Aorta (tissue), 5 donors: ENCODE data around the gene PPP2R3B. TPM values are rescaled to one million over a fixed set of nuclear protein-coding genes. Genes with fewer than 3 reads are reported as not detected.

Experiments used
- ATAC-seq: fragments of 200-7000 bp; cut with Tn5 transposase; one replicate; pipeline ENCODE4 v1.9.1; 2022; ENCODE audit warnings: moderate library complexity; ENCODE audit not compliant: low FRiP score
- DNase-seq, 2 donors: peaks; one replicate each; pipeline ENCODE4 v3.0.0-alpha.2; 2020
- H3K27ac ChIP-seq, 2 donors: one replicate each; pipeline ENCODE4 v1.5.1; 2013; ENCODE audit warnings: low read length in 2 of 2, mild to moderate bottlenecking in 2 of 2, moderate library complexity in 2 of 2, control low read depth in 1 of 2, inconsistent platforms in 1 of 2, low read depth in 1 of 2
- H3K27me3 ChIP-seq, 2 donors: one replicate each; pipeline ENCODE4 v1.6.1; 2013; ENCODE audit warnings: control low read depth in 1 of 2, low read length in 1 of 2, mild to moderate bottlenecking in 1 of 2, moderate library complexity in 1 of 2; ENCODE audit not compliant: insufficient read depth in 2 of 2, control insufficient read depth in 1 of 2
- H3K36me3 ChIP-seq, 2 donors: one replicate each; pipeline ENCODE4 v1.6.1; 2013; ENCODE audit warnings: control low read depth in 1 of 2, low read length in 1 of 2, mild to moderate bottlenecking in 1 of 2; ENCODE audit not compliant: insufficient read depth in 2 of 2, control insufficient read depth in 1 of 2
- H3K4me1 ChIP-seq, 2 donors: one replicate each; pipeline ENCODE4 v1.6.1; 2013; ENCODE audit warnings: low read length in 2 of 2, control low read depth in 1 of 2, mild to moderate bottlenecking in 1 of 2, moderate library complexity in 1 of 2; ENCODE audit not compliant: insufficient read depth in 2 of 2, control insufficient read depth in 1 of 2
- H3K4me3 ChIP-seq, 2 donors: one replicate each; pipeline ENCODE4 v1.5.1; 2013; ENCODE audit warnings: low read length in 2 of 2, control low read depth in 1 of 2, mild to moderate bottlenecking in 1 of 2
- H3K9me3 ChIP-seq: one replicate; pipeline ENCODE4 v1.6.1; 2013; ENCODE audit warnings: mild to moderate bottlenecking, low read length; ENCODE audit not compliant: control insufficient read depth
- WGBS, 2 donors: extraction: QIAGEN DNeasy Blood & Tissue Kit; methylation state at CpG; one replicate each; pipeline ENCODE4 v1.1.7; 2013; 5-methylcytosine and 5-hydroxymethylcytosine counted together
- intact Hi-C, 2 donors: fragments of 100-400 bp; cut with DNase I; formaldehyde crosslinking; loops; one replicate each; pipeline versions ENCODE4 v1.14.2 to v1.15.0; 2022
- polyA plus RNA-seq, 2 donors: library from polyadenylated mRNA; stranded (reverse); fragments of 200-250 nt; gene quantifications; one replicate each; pipeline ENCODE4 v1.2.3, GENCODE V29; 2013
- total RNA-seq, 2 donors: library from RNA; stranded (reverse); fragmentation: NEBNext Ultra II Directional; extraction: Animal tissue kit (Norgen Biotek cat#: 25700); gene quantifications; one replicate each; pipeline ENCODE4 v1.2.1, GENCODE V29; 2021
- donor health status: healthy with polysubstance abuse.
- donor health status: Bipolar disorder and iron deficiency.
- donor health status: DM: no; HTN: no; CAD: no.
- donor health status: DM: no; HTN: no; CAD: no.
- donor health status: DM: yes; HTN: yes; CAD: no.

The PPP2R3B gene
- total and polyA plus RNA-seq, 4 donors: 3.1 to 41.8 (median 13.4) TPM

DNA sequence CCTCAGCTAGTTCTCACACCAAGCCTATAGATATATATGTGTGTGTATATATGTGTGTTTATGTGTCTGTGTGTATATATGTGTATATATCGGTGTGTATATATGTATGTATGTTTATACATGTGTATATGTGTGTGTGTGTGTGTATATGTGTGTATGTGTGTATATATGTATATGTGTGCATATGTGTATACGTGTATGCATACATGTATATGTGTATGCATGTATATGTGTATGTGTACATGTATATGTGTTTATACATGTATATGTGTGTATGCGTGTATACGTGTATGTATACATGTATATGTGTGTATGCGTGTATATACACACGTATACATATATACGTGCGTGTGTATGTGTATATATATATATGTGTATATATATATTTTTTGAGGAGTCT lies 86.4 kb downstream of the PPP2R3B start:
- H3K4me1 ChIP-seq: no peaks in the 10 kb centered on the region
- ATAC-seq (no peak), DNase-seq (no peak)
- 89 to 95% methylated on average over 8 of the region's 8 CpGs for WGBS, 2 donors
- H3K27ac ChIP-seq: no peak overlapping the region
- H3K27me3 ChIP-seq: no peaks in the 10 kb centered on the region
- intact Hi-C loops: no loop called here
- H3K36me3 ChIP-seq: peaks cover 0 to 2% of the 10 kb centered on the region in 2 donors
- no peak overlapping the region for H3K4me3 ChIP-seq
- no peaks in the 10 kb centered on the region for H3K9me3 ChIP-seq

DNA sequence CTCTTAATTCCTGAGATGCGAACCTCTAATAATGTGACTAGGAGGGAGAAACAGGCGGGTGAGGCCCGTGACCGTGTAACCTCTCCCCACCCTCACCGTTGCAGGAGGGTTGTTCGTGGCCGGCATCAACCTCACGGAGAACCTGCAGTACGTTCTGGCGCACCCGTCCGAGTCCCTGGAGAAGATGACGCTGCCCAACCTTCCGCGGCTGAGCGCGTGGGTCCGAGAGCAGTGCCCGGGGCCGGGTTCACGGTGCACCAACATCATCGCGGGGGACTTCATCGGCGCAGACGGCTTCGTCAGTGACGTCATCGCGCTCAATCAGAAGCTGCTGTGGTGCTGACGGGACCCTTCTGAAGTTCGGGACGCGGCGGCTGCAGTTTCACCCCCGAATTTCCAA lies 87.7 kb downstream of the PPP2R3B start:
- Histone ChIP-seq H3K27me3 (no peaks in the 10 kb centered on the region), H3K9me3 (no peaks in the 10 kb centered on the region), H3K36me3 (peaks cover 0 to 2% of the 10 kb centered on the region in 2 donors), H3K4me1 (no peaks in the 10 kb centered on the region), H3K27ac (no peak overlapping the region), H3K4me3 (no peak overlapping the region)
- no peak for ATAC-seq
- WGBS, 2 donors: 97 to 99% methylated on average over 36 of the region's 36 CpGs
- intact Hi-C loops: no loop called here
- peak; percentile 46 to 70 for DNase-seq

DNA sequence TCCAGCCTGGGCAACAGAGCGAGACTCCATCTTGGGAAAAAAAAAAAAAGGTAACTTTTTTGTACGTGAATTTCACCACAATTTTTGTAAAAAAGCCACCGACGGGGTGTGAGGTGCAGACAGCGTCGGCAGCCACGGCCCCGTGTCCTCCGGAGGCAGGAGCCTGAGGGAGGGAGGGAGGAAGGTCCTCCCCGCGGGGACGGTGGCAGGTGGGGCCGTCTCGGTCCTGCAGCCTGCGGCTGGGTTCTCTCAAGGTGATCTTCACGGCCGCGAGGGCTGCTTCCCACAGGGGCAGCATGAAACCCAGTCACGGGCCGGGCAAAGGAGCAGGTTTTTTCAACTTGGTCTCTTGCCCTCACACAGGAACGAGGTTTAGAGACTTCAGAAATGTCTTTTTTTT lies 91.6 kb downstream of the PPP2R3B start:
- intact Hi-C loops: no loop called here
- Histone ChIP-seq H3K27me3 (no peaks in the 10 kb centered on the region), H3K4me1 (no peaks in the 10 kb centered on the region), H3K36me3 (peaks cover 0 to 2% of the 10 kb centered on the region in 2 donors), H3K27ac (no peak overlapping the region), H3K4me3 (no peak overlapping the region), H3K9me3 (no peaks in the 10 kb centered on the region)
- WGBS, 2 donors: 96% methylated on average over 21 of the region's 21 CpGs
- DNase-seq (peak; percentile 20 to 69), ATAC-seq (no peak)

DNA sequence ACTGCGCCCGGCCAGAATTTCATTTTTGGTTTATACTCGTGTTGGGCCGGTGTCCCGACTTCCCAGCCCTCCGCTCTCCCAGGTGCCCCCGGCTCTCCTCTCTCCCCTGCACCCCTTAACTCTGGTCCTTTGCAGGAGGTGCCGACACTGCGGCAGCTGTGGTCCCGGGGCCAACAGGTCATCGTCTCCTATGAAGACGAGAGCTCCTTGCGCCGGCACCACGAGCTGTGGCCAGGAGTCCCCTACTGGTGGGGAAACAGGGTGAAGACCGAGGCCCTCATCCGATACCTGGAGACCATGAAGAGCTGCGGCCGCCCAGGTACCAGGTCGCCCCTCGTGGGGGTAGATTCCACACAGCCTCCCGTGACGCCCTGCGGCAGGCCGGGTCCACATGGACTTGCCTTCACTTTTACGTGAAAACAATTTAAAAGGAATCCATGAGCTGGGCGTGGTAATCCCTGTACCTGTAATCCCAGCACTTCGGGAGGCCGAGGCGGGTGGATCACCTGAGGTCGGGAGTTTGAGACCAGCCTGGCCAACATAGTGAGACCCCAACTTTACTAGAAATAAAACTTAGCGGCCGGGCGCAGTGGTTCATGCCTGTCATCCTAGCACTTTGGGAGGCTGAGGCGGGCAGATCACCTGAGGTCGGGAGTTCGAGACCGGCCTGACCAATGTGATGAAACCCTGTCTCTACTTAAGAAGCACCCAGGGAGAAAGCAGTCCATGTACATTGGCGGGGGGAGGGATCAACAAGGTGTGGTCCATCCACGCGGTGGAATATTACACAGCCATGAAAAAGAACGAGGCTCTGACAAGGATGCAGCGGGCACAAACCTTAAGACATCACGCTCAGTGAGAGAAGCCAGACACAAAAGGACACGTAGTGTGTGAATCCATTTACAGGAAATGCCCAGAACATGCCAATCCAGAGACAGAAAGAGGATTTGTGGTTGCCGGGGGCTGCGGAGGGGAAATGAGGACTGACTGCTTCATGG lies 93.5 kb downstream of the PPP2R3B start:
- ATAC-seq (no peak), DNase-seq (peak; percentile 42 to 55)
- 98% methylated on average over 47 of the region's 47 CpGs for WGBS, 2 donors
- H3K4me1 ChIP-seq: no peaks in the 10 kb centered on the region
- H3K4me3 ChIP-seq: no peak overlapping the region
- H3K9me3 ChIP-seq: no peaks in the 10 kb centered on the region
- intact Hi-C loops: no loop called here
- H3K36me3 ChIP-seq: no peaks in the 10 kb centered on the region
- no peaks in the 10 kb centered on the region for H3K27me3 ChIP-seq
- no peak overlapping the region for H3K27ac ChIP-seq

DNA sequence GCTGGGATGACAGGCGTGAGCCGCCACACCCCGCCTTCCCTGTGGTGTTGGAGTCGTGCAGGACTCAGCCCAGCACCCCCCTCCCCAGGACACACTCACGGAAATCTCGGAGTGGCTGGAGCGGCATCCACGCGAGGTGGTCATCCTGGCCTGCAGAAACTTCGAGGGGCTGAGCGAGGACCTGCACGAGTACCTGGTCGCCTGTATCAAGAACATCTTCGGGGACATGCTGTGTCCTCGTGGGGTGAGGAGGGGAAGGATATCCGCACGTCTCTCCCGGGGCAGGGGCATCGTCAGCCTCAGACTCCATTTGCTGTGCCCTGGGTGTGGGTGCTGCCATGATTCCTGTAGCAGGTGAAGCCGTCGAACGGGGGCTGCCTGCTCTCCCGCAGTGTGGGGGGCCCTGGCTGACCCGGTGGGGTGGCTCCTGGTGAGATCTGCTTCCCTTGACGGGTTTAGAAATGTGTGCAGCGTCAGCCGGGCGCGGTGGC lies 95.3 kb downstream of the PPP2R3B start:
- no peaks in the 10 kb centered on the region for H3K9me3 ChIP-seq
- no peak overlapping the region for H3K27ac ChIP-seq
- intact Hi-C loops: no loop called here
- H3K4me3 ChIP-seq: no peak overlapping the region
- no peaks in the 10 kb centered on the region for H3K27me3 ChIP-seq
- WGBS, 2 donors: 97 to 98% methylated on average over 29 of the region's 29 CpGs
- ATAC-seq (no peak), DNase-seq (peak; percentile 44 to 67)
- no peaks in the 10 kb centered on the region for H3K4me1 ChIP-seq
- H3K36me3 ChIP-seq: no peaks in the 10 kb centered on the region

DNA sequence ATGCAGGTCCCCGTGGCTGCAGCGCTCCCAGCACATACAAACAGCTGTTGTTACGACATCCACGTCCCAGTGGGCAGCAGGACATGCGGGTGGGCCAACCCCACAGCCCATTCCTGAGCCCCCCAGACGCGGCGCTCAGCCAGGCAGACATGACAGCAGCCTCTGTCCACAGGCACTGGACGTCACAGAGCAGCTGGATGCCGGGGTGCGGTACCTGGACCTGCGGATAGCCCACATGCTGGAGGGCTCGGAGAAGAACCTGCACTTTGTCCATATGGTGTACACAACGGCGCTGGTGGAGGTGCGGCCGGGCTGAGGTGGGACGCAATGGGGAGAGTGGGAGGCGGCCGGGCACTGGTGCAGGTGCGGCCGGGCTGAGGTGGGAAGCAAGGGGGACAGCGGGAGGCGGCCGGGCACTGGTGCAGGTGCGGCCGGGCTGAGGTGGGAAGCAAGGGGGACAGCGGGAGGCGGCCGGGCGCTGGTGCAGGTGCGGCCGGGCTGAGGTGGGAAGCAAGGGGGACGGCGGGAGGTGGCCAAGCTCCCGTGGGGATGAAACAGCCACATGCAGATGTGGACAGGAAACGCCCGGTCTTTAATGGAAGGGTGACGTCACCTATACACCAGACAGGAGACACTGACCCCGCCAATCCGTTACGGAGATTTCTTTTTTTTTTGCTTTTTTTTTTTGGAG lies 96.1 kb downstream of the PPP2R3B start:
- Histone ChIP-seq H3K4me1 (no peaks in the 10 kb centered on the region), H3K27ac (no peak overlapping the region), H3K4me3 (no peak overlapping the region), H3K9me3 (no peaks in the 10 kb centered on the region), H3K36me3 (no peaks in the 10 kb centered on the region), H3K27me3 (no peaks in the 10 kb centered on the region)
- WGBS, 2 donors: 95 to 96% methylated on average over 41 to 42 of the region's 42 CpGs
- intact Hi-C loops: no loop called here
- DNase-seq: peak; percentile 24 to 67
- ATAC-seq: no peak

DNA sequence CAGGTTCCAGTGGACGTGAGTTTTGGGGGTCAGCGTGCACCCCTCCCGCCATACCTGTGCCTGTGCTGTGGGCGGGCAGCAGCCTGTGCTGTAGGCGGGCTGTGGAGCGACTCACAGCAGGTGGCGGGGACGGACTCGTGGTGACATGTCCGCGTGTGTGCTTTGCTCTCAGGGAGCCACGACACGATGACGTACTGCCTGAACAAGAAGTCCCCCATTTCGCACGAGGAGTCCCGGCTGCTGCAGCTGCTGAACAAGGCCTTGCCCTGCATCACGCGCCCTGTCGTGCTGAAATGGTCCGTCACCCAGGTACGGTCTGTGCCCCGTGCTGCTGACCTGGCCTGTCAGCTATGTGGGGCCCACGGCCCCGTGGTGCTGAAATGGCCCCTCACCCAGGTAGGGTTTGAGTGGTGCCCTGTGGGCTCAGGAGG lies 98.1 kb downstream of the PPP2R3B start:
- peak; percentile 26 to 74 for DNase-seq
- WGBS, 2 donors: 96 to 98% methylated on average over 25 of the region's 25 CpGs
- ATAC-seq: no peak
- H3K36me3 ChIP-seq: no peaks in the 10 kb centered on the region
- no peak overlapping the region for H3K4me3 ChIP-seq
- H3K9me3 ChIP-seq: no peaks in the 10 kb centered on the region
- no peaks in the 10 kb centered on the region for H3K4me1 ChIP-seq
- no peak overlapping the region for H3K27ac ChIP-seq
- H3K27me3 ChIP-seq: no peaks in the 10 kb centered on the region
- intact Hi-C loops: no loop called here

DNA sequence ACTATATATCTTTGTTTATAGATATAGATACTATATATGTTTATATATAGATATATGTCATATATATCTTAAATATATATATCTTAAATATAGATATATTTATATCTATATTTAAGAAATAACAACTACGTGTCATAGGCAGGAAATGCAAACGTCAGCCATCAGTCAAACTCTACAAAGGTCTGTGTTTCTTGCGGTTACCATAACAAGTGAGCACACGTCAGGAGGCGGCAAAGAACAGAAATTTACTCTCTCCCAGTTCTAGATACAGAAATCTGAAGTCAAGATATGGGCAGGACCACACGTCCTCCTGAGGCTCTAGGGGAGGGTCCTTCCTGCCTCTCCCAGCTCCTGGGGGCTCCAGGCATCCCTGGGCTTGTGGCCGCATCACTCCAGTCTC lies 99.0 kb downstream of the PPP2R3B start:
- Histone ChIP-seq H3K27ac (no peak overlapping the region), H3K4me3 (no peak overlapping the region), H3K36me3 (no peaks in the 10 kb centered on the region), H3K4me1 (no peaks in the 10 kb centered on the region), H3K27me3 (no peaks in the 10 kb centered on the region), H3K9me3 (no peaks in the 10 kb centered on the region)
- WGBS, 2 donors: 75 to 79% methylated on average over 7 of the region's 7 CpGs
- intact Hi-C loops: no loop called here
- DNase-seq (no peak), ATAC-seq (no peak)
